ENCODE data around the gene ADAD2.

Gene ADAD2

DNA sequence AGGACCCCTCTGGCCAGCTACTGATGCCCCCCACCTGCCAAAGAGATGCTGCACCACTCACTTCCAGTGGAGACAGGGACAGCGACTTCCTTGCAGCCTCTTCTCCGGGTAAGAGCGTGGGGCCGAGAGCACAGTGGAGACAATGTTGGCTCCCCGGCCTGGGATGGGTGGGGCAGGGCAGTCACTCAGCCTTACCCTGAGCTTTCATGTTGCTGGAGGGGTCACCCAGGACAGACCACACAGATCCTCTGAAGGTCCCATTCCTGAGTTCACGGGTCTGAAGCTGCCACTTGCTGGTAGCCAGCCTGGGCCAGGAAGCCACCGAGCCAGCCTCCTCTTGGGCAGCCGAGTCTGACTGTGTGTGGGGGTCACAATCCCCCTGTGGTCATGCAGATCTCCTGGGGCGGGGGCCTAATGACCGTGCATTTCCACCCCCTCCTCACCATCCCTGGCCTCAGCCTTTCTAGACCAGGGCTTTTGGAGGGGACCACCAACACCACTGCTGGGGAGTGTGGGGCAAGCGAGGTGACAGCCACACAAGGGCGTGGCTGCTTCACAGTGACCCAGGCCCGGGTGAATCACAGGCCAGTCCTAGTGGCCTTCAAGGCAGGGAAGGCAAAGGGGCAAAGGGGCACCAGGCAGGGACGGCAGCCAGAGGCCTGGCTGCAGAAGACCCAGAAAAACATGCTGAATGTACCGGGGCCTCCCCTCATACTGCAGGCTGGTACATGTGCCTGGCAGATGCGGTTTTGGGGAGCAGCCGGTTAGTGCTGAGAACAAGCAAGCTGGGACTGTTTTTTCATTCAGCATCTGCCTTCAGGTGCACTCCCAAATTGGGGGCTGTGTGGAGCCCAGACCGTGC is 14.5 kb upstream of the ADAD2 start:
- no peak for DNase-seq (ENCODE audit: low read depth in 2 of 3, low spot score in 1 of 3)

DNA sequence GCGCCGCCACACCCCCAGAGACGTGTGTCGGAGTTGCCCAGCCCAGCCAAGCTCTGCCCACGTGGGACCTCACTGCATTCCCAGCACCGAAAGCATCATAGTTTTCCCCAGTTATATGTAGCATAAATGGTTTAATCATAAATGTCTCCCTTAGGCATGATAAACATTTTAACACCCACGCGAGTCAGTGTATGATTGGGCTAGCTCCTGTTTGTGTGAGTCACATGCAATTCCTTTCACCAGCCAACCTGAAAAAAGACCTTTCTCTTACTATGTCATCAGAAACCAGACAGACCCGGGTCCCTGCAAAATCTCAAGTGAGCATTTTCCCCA is 13.2 kb upstream of the ADAD2 start:
- DNase-seq (ENCODE audit: low read depth in 2 of 3, low spot score in 1 of 3), result no peak

DNA sequence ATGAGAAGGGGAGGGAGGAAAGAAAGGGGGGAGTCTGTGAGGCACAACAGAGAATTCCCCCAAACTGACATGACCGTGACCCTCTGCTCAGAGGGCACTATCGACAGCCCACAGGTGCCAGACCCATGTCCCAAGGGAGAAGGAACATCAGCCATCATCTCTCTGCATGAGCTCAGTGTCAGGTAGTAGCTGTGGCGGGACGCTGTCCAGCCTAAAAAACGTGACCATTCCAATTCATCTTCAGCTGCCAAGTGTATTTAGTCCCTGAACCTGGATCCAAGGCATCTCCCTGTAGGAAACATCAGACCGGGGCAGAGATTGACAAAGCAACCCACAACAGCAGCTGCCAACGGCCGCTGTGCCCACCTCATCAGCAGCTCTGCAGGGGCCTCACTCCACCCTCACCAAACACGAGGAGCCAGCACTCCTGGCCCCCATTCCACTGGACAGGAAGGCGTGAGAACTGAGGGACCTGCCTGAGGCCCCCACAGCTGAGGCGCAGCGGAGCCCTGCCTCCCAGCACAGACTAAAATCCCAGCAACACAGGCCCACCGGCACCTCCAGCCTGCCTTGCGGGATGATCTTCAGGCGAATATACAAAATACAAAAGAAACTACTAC is 12.7 kb upstream of the ADAD2 start:
- no peak for DNase-seq (ENCODE audit: low read depth in 2 of 3, low spot score in 1 of 3)

DNA sequence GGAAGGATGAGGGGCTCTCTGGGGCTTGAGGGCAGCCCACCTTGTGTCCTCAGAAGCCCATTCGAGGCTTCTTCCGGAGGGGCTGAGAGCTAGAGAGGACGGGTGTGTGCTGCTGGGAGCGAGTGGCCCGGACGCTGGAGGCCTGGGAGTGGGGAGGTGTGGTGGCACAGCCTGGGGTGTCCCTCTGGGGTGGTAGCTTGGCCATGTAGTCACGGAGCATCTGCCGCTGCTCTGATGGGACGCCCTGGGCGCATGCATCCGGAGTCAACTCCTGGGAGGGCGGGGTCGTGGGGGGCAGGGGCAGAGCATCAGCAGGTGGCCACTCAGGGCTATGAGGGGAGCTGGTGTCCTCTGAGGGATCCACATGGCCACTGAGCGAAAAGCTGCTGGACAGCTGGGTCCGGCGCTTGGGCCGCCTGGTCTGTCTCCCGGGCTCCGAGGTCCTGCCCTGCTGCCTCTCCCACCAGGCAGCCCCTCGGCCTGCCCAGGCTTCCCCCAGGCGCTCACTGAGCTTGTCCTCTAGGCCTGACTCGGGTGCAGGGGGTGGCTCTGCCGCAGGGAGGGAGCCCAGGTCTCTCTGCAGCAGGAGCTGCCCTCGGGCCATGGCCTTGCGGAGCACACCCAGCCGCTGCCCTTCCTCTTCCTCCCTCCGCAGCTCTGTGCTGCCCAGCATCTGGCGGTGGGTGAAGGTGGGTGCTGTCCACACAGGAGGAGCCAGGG is 11.9 kb upstream of the ADAD2 start:
- DNase-seq (ENCODE audit: low read depth in 2 of 3, low spot score in 1 of 3), result no peak

DNA sequence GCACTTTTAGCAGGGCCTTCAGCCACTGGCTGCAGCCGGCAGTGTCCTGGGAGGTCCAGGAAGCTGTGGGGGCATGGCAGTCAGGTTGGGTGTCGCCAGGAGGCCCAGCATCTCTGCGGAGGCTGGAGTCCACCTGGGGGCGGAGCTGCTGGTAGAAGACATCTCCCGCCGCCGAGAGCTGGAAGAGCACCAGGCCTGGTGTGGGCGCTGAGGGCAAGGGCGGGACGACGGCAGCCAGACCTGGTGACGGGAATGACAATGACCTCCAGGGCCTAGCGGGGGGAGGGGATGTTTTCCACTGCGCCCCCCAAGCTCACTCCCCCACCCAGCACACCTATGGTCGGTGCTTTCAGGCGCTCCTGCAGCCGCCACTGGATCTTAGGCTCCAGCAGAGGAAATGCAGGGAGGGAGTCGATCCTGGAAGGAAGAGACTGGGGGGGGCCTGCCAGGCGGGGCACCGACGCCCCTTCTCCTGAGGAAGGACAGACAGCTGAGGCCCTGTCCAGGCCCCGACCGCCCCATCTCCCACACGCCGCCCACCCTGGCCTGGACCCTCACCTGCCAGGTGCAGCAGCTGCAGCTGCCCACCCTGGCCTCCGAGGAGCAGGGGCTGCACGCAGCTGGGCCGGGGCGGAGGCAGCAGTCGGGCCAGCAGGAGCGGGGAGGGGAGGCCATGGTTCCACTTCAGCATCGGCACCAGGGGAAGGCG is 11.2 kb upstream of the ADAD2 start:
- no peak for DNase-seq (ENCODE audit: low read depth in 2 of 3, low spot score in 1 of 3)

DNA sequence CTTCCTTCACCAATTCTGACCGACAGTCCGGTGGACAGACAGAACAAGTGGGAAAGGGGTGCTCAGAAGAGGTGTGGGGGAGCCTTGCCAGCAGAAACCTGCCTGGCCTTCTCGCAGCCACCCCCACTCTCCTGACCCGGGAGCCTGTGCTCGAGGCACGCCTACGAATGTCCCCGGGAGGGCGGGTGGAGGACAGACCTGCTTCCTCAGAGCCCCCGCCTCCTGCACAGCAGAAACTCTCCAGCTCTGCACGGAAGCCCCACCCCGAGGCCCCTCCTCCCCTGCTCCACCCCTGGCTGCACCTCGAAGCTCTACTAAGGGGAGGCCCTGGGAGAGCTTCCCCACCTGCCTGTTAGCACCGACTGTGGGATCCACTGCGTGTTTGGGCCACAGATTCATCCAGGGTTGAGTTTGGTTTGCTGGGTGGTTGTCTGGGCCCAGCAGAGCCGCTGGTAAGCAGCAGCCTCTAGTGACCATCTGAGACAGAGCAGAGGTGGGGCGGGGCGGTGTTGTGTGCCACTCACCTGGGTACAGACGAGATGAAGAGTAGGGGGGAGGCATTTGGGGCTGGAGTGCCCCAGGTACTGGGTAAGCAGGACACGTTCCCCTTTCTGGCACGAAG is 10.3 kb upstream of the ADAD2 start:
- DNase-seq (ENCODE audit: low read depth in 2 of 3, low spot score in 1 of 3), result no peak

DNA sequence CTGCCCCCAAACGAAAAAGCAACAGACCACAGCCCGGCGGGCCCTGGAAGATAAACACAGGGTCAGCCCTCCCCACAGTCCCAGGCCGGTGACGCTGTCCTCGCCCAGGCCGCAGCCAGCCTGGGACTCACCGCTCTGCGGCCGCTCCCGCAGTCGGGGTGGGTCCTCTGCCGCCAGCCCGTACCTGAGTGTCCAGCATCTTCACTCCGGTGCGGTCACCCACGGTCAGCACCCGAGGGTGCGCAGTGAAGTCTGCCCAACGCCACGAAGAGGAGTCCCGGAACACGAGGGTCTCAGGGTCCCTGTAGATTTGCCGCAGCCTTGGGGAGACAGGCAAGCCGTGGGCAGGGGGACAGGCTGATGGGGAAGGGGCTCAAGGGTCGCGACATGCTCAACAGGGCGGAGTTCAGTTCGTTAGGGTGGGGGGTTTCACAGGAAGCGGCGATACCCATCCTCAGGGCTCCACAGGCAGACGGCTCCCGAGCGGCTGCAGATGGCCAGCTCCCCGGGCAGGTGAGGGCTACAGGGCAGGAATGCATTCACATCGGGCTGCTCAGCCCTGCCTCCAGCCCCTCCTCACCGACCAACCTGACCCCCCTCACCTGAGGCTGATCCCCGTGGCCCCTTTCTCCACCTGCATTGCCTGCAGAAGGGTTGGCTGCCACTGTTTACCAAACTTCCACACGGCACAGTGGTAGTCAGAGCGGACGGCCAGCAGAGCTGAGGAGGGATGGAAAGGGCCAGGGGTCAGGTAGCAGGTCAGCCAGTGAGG is 9.6 kb upstream of the ADAD2 start:
- no peak for DNase-seq (ENCODE audit: low read depth in 2 of 3, low spot score in 1 of 3)

DNA sequence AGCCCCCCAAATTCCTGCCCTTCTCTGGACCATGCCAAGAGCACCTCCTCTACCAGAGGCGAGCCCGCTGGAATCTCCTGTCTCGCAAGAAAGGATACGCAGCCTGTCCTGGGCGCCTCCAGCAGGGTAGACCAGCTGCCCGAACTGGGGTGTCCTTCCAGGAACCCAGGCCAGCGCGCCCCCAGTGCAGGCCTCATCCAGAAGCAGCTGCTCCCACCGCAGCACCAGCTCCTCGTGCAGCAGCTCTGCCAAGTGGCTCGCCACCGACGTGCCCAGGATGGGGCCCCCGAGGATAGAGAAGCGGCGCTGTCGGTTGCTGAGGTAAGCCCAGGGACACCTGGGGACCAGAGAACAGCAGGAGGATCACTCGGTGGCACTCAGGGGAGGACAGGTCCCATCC is 8.9 kb upstream of the ADAD2 start:
- DNase-seq (ENCODE audit: low read depth in 2 of 3, low spot score in 1 of 3), result no peak

DNA sequence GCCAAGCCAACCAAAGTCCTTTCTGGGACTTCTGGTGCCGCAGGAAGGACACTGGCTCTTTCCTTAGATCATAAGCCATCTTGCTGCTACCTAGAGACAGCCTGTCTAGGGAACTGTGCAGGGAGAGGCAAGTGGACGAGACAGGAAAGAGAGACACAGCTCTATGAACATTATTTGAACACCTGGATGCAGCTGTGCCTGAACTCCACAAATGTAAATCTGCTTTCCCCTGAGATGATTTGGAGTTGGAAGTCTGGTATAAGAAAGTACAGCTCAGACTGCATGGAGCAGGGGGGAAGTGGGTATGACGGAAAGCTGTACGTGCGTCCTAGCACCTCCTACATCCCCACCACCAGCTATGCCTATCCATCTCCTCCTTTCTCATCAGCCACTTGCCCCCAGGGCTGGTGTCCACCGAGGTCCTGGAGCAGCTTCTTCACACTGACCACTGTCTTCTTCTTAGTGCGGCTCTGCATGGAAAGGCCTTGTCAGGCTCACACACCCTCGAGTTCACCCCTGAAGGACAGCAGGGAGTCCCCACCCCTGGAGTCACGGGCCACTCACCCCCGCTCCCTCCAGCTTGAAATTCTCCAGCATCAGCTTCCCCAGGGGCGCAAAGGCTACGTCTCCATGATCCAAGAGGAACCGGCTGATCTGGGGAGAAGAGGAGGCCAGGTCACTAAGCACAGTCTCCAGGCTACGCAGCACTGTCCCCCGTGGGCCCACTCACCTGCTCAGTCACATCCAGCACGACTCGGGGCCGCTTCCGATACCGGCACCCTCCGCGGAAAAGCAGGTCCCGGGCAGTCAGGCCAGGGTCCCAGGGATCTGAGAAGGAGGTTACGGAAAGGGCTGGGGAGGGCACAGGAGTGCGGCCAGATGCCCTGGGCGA is 8.0 kb upstream of the ADAD2 start:
- no peak for DNase-seq (ENCODE audit: low read depth in 2 of 3, low spot score in 1 of 3)

DNA sequence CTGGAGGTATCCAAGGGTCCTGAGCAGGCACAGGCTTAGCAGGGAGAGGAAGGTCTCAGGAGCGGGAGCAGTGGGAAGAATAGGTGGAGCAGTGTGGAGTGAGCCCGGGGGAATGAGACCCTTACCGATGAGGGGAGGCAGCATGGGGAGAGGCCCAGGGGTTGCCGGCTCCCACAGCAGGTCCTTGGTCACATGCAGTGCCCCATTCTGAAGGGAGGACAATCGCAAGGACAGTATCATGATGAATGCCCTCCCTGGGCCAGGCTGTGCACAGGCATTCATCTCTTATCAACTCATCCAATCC is 7.4 kb upstream of the ADAD2 start:
- DNase-seq (ENCODE audit: low read depth in 2 of 3, low spot score in 1 of 3), result no peak

DNA sequence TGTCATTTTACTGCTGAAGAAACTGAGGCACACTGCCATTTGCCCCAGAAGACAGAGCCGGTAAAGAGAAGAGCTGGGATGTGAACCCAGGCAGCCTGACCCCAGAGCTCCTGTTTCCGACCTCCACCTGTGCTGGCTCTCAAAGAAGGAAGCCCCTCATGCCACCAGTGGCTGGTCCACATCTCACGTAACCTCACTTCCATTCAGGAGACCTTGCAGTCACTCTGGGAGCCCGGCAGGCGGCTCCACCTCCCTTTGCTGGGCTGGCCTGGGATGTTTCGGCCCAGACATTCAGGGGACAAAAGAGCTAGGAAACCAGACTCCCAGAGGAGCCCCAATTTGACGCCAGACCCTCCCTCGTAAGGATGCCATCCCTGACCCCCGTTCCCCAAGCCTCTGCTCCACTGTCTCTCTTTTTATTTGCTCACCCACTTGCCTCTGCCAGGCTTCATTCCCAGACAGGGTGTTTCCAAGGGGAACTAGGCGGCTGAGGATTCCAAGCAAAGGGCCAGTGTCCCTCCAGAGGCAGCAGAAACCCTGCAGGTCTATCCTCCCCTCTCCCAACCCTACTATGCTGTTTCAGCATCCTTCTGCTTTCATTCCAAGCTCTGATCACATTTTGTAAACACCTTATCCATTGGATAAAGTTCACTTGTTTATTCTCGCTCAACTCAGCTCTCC is 6.9 kb upstream of the ADAD2 start:
- no peak for DNase-seq (ENCODE audit: low read depth in 2 of 3, low spot score in 1 of 3)

DNA sequence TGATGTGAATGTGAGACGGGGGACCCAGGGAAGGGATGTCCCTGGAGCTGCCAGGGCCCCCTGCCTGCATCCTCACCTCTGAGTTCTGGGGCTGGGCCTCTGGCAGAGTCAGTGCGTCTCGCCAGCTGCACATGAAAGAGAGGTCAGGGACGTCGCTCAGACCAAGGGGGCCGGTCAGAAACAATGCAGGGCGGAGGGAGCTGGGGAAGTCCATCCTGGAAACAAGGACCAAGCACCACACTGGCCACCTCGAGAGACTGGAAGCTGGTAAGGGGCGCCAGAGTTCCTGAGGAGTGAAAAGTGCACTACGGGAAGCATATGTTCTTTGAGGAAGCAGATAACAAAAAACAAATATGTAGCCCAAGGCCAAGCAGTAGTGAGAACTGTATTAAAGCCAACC is 6.2 kb upstream of the ADAD2 start:
- no peak for DNase-seq (ENCODE audit: low read depth in 2 of 3, low spot score in 1 of 3)

DNA sequence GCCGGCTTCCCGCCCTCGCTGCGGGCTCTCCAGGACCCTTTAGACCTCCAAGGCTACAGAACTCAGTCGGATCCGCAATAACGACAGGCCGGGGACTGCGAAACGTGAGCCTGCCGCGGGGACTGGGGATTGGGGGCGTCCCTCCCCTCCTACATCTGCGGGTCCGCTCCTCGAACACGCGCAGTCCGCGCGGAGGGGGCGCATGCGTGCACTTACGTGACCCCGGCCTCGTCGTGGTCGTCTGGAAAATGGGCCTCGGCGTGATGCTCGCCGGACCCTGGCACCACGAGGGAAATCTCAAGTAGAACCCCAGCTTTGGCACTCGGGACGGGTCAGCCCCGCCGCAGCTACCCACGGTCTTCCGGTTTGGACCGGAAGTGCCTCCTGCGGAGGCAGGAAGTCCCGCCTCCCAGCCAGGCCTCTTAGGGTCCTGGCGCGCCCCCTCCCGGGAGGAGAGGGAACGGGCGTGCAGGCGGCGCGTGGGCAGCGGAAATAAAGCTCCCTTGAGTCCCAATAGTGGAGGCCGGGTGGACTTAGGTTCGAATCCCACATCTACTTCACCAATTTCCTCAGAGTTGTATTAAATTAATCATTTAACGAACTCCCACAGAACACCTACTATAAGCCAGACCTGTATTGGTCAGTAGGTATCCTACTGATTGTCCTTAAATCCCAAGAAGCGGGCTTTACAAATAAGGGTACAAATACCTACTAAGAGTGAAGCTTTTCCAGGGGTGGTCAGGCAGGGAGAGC is 4.1 kb upstream of the ADAD2 start, which contains the start of gene TAF1C:
TSS of gene TAF1C (minus strand) at position 373 of the 753 bp plus-strand sequence. CDS start 2,069 bp downstream, outside the sequence.
- peak; percentile 87 to 91 (median 87) for DNase-seq (ENCODE audit: low read depth in 2 of 3, low spot score in 1 of 3)

DNA sequence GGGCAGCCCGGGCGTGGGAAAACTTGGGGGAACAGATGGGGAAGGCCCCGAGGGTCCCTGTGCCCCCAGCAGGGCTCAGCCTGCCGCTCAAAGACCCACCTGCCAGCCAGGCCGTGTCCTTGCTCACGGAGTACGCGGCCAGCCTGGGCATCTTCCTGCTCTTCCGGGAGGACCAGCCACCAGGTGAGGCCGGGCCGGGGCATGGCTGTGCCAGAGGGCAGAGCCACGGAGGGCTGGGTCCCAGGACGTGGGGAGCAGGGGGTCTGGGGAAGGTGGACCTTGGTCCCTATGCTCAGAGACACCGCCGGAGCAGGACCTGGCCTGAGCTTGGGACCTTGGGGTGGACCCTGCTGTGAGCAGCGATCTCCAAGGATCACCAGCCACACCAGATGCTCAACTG is 509 bp downstream of the ADAD2 start:
- no peak for DNase-seq (ENCODE audit: low read depth in 2 of 3, low spot score in 1 of 3)

DNA sequence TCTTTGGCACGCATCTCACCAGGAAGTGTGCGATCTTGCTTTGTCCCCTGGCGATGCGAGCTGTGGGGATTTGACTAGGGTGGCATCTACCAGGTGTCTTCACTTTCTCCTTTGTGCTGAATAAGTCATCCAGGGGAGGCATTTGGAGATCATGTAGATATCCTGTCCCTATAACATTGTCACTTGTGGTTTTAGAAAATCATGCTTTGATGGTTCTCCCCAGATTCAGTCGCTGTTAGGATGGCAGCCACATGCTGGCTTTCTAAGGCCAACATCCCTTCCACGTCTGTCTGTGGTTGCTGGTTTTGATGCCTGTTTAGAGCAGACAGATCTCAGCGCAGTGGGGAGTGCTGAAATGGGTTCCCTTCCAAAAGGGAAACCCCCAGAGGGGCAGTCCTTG is 2.5 kb downstream of the ADAD2 start:
- DNase-seq (ENCODE audit: low read depth in 2 of 3, low spot score in 1 of 3), result no peak

DNA sequence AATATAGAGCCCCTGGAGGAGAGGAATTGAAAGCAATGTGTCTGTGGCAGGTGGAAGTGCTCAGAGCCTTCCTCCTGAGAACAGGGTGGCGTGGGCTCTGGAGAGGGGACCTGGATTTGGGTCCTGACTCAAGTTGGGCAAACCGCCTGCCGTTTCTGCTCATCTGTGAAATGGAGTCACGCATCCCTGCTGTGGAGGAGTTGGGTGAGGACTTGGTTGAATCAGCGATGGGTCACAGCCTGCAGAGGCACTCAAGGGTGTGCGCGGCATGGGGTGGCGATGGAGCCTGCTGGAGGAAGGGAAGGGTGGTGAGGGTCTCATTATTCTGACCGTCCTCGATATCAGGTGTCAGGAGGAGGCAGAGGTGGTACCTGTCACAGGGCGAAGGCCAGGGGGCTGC is 3.1 kb downstream of the ADAD2 start:
- DNase-seq (ENCODE audit: low read depth in 2 of 3, low spot score in 1 of 3), result no peak

DNA sequence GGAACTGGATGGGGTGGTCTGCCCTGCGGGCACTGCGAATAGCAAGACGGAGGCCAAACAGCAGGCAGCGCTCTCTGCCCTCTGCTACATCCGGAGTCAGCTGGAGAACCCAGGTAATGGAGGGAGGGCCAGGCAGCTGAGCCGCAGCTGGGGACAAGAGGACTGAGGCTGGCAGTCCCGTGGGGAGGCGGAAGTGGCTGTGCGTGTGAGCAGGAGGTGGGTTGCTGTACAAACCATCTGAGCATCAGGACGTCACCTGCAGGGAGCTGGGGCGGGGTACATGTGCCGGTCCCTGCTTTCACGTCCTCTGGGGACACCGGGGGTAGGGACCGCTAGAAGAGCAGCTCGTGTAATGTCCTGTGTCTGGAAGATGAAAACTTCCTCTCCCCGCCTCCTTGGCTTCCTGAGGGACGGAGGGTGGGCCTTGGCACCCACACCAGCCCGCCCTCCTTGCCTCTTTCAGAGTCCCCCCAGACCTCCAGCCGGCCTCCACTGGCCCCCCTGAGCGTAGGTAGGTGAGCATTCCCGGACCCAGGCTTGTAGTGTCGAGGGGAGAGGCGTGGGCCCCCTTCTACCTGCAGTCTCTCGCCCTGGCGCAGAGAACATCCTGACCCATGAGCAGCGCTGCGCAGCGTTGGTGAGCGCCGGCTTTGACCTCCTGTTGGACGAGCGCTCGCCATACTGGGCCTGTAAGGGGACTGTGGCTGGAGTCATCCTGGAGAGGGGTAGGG is 3.7 kb downstream of the ADAD2 start:
- DNase-seq (ENCODE audit: low read depth in 2 of 3, low spot score in 1 of 3), result no peak

Data from stimulated activated CD4-positive, alpha-beta T cell treated with anti-CD3 and anti-CD28 coated beads, Interleukin-12 subunit alpha, Interleukin-12 subunit beta, amount 100 ng/mL, for 48 hours (primary cell).